ENCODE measurements around the gene PIGN.
"Not testable (repeated sequence)": the region's sequence is repeated elsewhere in the genome, so short reads cannot be mapped to it uniquely, and the experiment has no call there.

The PIGN gene

GRCh38 chr18:62054929-62055498 lies 131.8 kb downstream of the PIGN start:
- DNase-seq: no peak

GRCh38 chr18:62048279-62048678 lies 138.6 kb downstream of the PIGN start:
- no peak for DNase-seq

- DNase-seq: no peak
Observed at GRCh38 chr18:62045316-62045715, 141.5 kb downstream of the PIGN start.

- DNase-seq: no peak
Observed at GRCh38 chr18:62044490-62045000, 142.3 kb downstream of the PIGN start.

- DNase-seq: no peak
Observed at GRCh38 chr18:62037989-62038778, 148.7 kb downstream of the PIGN start.

- no peak for DNase-seq
Observed at GRCh38 chr18:62037012-62037742, 149.7 kb downstream of the PIGN start.

- not testable (repeated sequence) for DNase-seq
Observed at GRCh38 chr18:62034286-62034685, 152.6 kb downstream of the PIGN start.

GRCh38 chr18:62033756-62034155 lies 153.1 kb downstream of the PIGN start:
- no peak for DNase-seq

GRCh38 chr18:62033207-62033606 lies 153.6 kb downstream of the PIGN start:
- DNase-seq: no peak

- DNase-seq: no peak
Observed at GRCh38 chr18:62030091-62030985, 156.5 kb downstream of the PIGN start.

- DNase-seq: no peak
Observed at GRCh38 chr18:62028715-62029114, 158.1 kb downstream of the PIGN start.

- no peak for DNase-seq
Observed at GRCh38 chr18:62027914-62028520, 158.8 kb downstream of the PIGN start.

- no peak for DNase-seq
Observed at GRCh38 chr18:62026586-62026985, 160.3 kb downstream of the PIGN start.

- DNase-seq: no peak
Observed at GRCh38 chr18:62024983-62025382, 161.9 kb downstream of the PIGN start.

GRCh38 chr18:62023536-62023935 lies 163.3 kb downstream of the PIGN start:
- no peak for DNase-seq

GRCh38 chr18:62018759-62019041 lies 168.2 kb downstream of the PIGN start:
- DNase-seq: no peak

GRCh38 chr18:62018034-62018758 lies 168.7 kb downstream of the PIGN start:
- peak; percentile 92 for DNase-seq

- DNase-seq: no peak
Observed at GRCh38 chr18:62017618-62018017, 169.2 kb downstream of the PIGN start.

- DNase-seq: no peak
Observed at GRCh38 chr18:62011416-62011815, 175.4 kb downstream of the PIGN start.

- no peak for DNase-seq
Observed at GRCh38 chr18:62009521-62009920, 177.3 kb downstream of the PIGN start.

GRCh38 chr18:62001396-62001795 lies 185.5 kb downstream of the PIGN start:
- no peak for DNase-seq

GRCh38 chr18:61998957-61999356 lies 187.9 kb downstream of the PIGN start:
- no peak for DNase-seq
